ENCODE measurements around the gene CORIN. TPM values are rescaled to one million over a fixed set of nuclear protein-coding genes. Genes with fewer than 3 reads are reported as not detected.

Gene CORIN
- total and polyA plus RNA-seq, 2 of the 13 experiments (the other 11 are each of a cell fraction or from before 2014, with no cell fraction given): 0.84 to 1.2 TPM

- TF ChIP-seq KDM2A (CRISPR knock-in tag; IDR thresholded peaks at IDR 0.05; ENCODE audit: borderline replicate concordance, low read depth): peak; percentile 35; the same call in 1 of the 2 replicates
- TF ChIP-seq ATF5 (CRISPR knock-in tag; IDR thresholded peaks at IDR 0.05; ENCODE audit: low read depth): no peak
- TF ChIP-seq MAX (IDR thresholded peaks at IDR 0.05): peak; percentile 58; the same call in 1 of the 2 replicates
- no peak for TF ChIP-seq FIP1L1 (IDR thresholded peaks at IDR 0.05; ENCODE audit: borderline replicate concordance, insufficient read depth, low read depth, low read length)
- no peak for TF ChIP-seq ZNF282 (IDR thresholded peaks at IDR 0.05; ENCODE audit: partially characterized antibody)
- no peak for TF ChIP-seq MED1 (CRISPR knock-in tag; IDR thresholded peaks at IDR 0.05)
- TF ChIP-seq NFKBIZ (CRISPR knock-in tag; IDR thresholded peaks at IDR 0.05): no peak
- peak; percentile 90 for TF ChIP-seq SMC3 (IDR thresholded peaks at IDR 0.05; ENCODE audit: low read length)
- peak; percentile 34; the same call in 1 of the 2 replicates for TF ChIP-seq SALL1 (CRISPR knock-in tag; IDR thresholded peaks at IDR 0.05)
- TF ChIP-seq ARID3A (IDR thresholded peaks at IDR 0.05; ENCODE audit: low read depth, low read length): no peak
- 0 out of 2 replicates have a peak, but pooled peaks have one; percentile 51 for TF ChIP-seq ZNF430 (CRISPR knock-in tag; IDR thresholded peaks at IDR 0.05)
- no peak for TF ChIP-seq ZC3H4 (CRISPR knock-in tag; IDR thresholded peaks at IDR 0.05; ENCODE audit: borderline replicate concordance)
- no peak for TF ChIP-seq BRCA1 (CRISPR knock-in tag; IDR thresholded peaks at IDR 0.05)
- peak; percentile 53; the same call in 1 of the 2 replicates for TF ChIP-seq REPIN1 (CRISPR knock-in tag; IDR thresholded peaks at IDR 0.05; ENCODE audit: borderline replicate concordance, low read depth)
- TF ChIP-seq ZNF569 (CRISPR knock-in tag; IDR thresholded peaks at IDR 0.05; ENCODE audit: borderline replicate concordance): no peak
- peak; percentile 42 for TF ChIP-seq YY1 (IDR thresholded peaks at IDR 0.05; ENCODE audit: insufficient read depth, insufficient replicate concordance, low read depth, low read length)
- TF ChIP-seq ZNF605 (CRISPR knock-in tag; IDR thresholded peaks at IDR 0.05): 0 out of 2 replicates have a peak, but pooled peaks have one; percentile 21
- TF ChIP-seq ZNF180 (CRISPR knock-in tag; IDR thresholded peaks at IDR 0.05; ENCODE audit: borderline replicate concordance, low read depth): no peak
- TF ChIP-seq MEF2D (CRISPR knock-in tag; IDR thresholded peaks at IDR 0.05): no peak
- no peak for TF ChIP-seq BRF2 (CRISPR knock-in tag; IDR thresholded peaks at IDR 0.05)
- no peak for TF ChIP-seq CEBPZ (IDR thresholded peaks at IDR 0.05; ENCODE audit: low read length)
- no peak for TF ChIP-seq ZBTB42 (CRISPR knock-in tag; IDR thresholded peaks at IDR 0.05)
- TF ChIP-seq REXO4 (CRISPR knock-in tag; IDR thresholded peaks at IDR 0.05; ENCODE audit: borderline replicate concordance): no peak
These were observed 133.1 kb downstream of the CORIN start (continued) for GRCh38 chr4:47704693-47705325.

All from HepG2 (cell line).